ENCODE data around the gene UMPS. TPM values are rescaled to one million over a fixed set of nuclear protein-coding genes. Genes with fewer than 3 reads are reported as not detected.

UMPS gene
- total RNA-seq, result 21.8 and 31.3 TPM in 2 replicates

DNA sequence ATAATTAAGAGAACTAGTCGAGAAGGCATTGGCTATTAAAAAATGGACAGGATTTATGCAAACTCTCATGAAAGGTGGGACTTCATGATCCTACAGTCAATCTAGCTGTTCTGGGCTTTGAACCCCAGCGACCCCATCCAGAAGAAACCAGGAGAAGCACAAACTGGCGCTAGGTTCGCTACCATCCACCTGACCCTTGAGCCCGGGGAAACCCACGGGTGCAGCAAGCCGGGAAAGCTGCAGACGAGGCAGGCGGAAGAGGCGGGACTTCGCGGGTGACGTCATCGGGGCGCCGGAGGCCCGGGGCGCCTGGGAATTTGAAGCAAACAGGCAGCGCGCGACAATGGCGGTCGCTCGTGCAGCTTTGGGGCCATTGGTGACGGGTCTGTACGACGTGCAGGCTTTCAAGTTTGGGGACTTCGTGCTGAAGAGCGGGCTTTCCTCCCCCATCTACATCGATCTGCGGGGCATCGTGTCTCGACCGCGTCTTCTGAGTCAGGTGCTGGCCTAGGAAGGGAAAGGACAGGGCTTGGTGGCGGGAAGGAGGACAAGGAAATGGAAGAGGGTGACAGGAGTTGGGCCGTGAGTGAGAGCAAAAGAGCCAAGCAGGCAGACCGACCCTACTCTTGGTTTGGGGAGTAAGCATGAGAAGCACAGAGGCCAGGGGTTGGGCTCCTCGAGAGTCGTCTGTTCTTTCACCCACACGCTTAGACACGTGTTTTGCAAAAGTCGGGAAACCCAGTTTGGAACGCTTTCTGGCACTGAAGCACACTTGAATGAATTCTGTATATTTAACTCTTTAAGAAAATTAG is at the start of gene UMPS:
TSS of gene UMPS (plus strand) at position 324 of the 812 bp plus-strand sequence. CDS start at position 344, 20 bp downstream.
- Histone ChIP-seq H3K36me3 (ENCODE audit: control insufficient read depth, insufficient read depth, low read length) (no peaks in the 10 kb centered on the region), H3K27me3 (ENCODE audit: control insufficient read depth, insufficient read depth, low read length) (no peaks in the 10 kb centered on the region), H3K4me3 (ENCODE audit: low read depth, low read length) (peak within 1 kb of the TSS; percentile 99)
- DNase-seq (ENCODE audit: low read depth), result peak; percentile 66
- TF ChIP-seq, protein P1, sequence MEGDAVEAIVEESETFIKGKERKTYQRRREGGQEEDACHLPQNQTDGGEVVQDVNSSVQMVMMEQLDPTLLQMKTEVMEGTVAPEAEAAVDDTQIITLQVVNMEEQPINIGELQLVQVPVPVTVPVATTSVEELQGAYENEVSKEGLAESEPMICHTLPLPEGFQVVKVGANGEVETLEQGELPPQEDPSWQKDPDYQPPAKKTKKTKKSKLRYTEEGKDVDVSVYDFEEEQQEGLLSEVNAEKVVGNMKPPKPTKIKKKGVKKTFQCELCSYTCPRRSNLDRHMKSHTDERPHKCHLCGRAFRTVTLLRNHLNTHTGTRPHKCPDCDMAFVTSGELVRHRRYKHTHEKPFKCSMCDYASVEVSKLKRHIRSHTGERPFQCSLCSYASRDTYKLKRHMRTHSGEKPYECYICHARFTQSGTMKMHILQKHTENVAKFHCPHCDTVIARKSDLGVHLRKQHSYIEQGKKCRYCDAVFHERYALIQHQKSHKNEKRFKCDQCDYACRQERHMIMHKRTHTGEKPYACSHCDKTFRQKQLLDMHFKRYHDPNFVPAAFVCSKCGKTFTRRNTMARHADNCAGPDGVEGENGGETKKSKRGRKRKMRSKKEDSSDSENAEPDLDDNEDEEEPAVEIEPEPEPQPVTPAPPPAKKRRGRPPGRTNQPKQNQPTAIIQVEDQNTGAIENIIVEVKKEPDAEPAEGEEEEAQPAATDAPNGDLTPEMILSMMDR (IDR thresholded peaks at IDR 0.05; ENCODE audit: insufficient read depth, low read length, severe bottlenecking), result no peak
- no peak for FAIRE-seq

DNA sequence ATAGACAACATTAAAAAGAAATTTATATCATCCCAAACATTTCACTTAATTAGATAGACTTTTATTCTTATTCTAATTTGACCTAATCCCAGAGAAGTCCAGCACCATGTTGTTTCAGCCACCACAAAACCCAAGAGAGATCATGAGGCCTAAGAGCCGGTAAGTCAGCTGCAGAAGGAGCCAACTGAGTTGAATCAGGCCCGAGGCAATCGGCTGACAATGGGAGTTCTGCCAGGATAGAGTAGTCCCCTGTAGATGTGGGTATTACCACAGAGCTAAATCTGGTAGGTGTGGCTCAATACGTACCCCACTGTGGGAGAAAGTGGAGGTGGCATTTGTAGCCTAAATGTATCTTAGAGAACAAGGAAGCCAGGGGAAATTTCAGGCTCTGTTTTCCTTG is 49.7 kb upstream of the UMPS start:
- TF ChIP-seq, protein P1 (IDR thresholded peaks at IDR 0.05; ENCODE audit: insufficient read depth, low read length, severe bottlenecking), result no peak
- Histone ChIP-seq H3K27me3 (ENCODE audit: control insufficient read depth, insufficient read depth, low read length) (no peaks in the 10 kb centered on the region), H3K4me3 (ENCODE audit: low read depth, low read length) (no peak overlapping the region), H3K36me3 (ENCODE audit: control insufficient read depth, insufficient read depth, low read length) (no peaks in the 10 kb centered on the region)
- DNase-seq (ENCODE audit: low read depth) (no peak), FAIRE-seq (no peak)

DNA sequence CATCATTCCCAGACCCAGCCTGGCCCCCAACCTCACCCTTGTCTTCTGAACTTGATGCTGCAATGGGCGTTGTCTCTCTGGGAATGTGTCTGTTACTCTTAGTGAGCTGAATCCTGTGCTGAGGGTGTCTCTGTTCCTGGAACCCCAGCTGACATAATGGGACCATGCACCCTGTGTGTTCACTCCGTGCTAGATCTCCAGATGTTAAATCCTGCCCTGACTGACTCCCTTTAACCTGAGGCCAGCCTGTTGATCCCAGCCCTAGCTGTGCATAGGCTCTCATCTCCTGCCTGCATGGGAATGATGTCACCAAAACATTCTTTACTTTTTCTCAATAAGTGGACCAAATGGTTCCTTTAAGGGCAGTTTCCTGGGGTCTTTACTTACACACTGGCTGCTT is 48.0 kb upstream of the UMPS start:
- DNase-seq (ENCODE audit: low read depth), result no peak
- TF ChIP-seq, protein P1 (IDR thresholded peaks at IDR 0.05; ENCODE audit: insufficient read depth, low read length, severe bottlenecking), result no peak
- H3K4me3 ChIP-seq (ENCODE audit: low read depth, low read length), result no peak overlapping the region
- FAIRE-seq, result no peak
- H3K27me3 ChIP-seq (ENCODE audit: control insufficient read depth, insufficient read depth, low read length), result no peaks in the 10 kb centered on the region
- H3K36me3 ChIP-seq (ENCODE audit: control insufficient read depth, insufficient read depth, low read length), result no peaks in the 10 kb centered on the region

DNA sequence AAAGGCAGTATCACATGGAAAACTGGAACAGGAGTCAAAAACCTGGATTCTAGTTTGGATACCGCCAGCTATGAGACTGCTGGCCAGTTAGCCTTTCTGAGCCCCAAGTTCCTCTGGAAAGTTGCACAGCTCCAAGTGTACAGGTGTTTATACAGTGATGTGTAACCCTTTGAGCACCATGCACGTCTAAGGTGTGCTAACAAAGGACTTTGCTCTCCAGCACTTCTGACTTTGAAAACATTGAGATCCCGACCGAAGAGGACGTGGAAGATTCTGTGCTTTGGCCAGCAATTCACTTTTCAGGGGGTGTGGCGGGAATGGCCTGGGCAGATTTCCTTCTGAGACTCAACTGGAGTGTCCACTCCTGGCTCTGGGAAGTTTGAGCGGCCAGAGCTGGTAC is 45.8 kb upstream of the UMPS start:
- no peaks in the 10 kb centered on the region for H3K36me3 ChIP-seq (ENCODE audit: control insufficient read depth, insufficient read depth, low read length)
- H3K27me3 ChIP-seq (ENCODE audit: control insufficient read depth, insufficient read depth, low read length), result no peaks in the 10 kb centered on the region
- DNase-seq (ENCODE audit: low read depth) (no peak), FAIRE-seq (no peak)
- no peak overlapping the region for H3K4me3 ChIP-seq (ENCODE audit: low read depth, low read length)
- TF ChIP-seq, protein P1 (IDR thresholded peaks at IDR 0.05; ENCODE audit: insufficient read depth, low read length, severe bottlenecking), result no peak

DNA sequence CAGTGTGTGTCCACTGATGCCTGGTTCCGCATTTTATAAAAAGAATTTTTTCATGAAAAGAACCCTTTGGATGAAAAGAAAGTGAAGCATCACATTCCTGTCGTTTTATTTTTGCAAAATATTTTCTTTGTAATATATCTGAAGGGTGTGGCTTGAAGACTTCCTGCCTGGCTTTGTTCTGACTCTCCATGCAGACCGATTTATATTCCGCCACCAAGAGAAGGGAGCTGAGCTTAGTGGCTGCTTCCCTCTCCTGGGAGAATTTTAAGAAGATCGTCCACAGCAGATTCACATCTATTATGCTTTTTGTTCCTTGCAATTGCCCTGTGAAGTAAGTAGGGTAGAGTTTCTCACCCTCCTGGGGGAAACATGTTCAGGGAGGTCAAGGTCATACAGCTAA is 45.2 kb upstream of the UMPS start:
- H3K36me3 ChIP-seq (ENCODE audit: control insufficient read depth, insufficient read depth, low read length), result no peaks in the 10 kb centered on the region
- H3K4me3 ChIP-seq (ENCODE audit: low read depth, low read length), result no peak overlapping the region
- H3K27me3 ChIP-seq (ENCODE audit: control insufficient read depth, insufficient read depth, low read length), result no peaks in the 10 kb centered on the region
- FAIRE-seq, result no peak
- DNase-seq (ENCODE audit: low read depth), result peak; percentile 43
- TF ChIP-seq, protein P1 (IDR thresholded peaks at IDR 0.05; ENCODE audit: insufficient read depth, low read length, severe bottlenecking), result no peak

Measured in bronchial epithelial cell (primary cell).